ENCODE data around the gene ZMYM3.

DNA sequence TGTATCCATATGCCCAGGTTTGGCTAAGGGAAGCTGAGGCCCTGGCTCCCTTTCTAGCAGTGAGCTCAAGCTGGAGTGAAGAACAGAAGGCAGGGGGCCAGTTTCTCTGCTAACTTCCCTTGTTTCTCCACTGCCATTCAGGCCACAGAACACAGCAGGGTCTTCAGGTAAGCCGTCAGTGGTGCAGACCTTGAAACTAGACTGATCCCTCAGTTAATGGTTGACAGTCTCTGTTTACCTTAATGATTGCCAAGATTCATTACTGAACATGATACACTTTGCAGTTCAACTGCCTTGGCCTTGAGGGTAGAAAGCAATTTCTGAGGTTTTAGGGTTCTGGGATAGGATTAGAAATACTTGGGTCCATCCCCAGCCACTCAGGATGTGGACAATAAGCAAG is 39.8 kb downstream of the ZMYM3 start:
- TF ChIP-seq, protein P1, sequence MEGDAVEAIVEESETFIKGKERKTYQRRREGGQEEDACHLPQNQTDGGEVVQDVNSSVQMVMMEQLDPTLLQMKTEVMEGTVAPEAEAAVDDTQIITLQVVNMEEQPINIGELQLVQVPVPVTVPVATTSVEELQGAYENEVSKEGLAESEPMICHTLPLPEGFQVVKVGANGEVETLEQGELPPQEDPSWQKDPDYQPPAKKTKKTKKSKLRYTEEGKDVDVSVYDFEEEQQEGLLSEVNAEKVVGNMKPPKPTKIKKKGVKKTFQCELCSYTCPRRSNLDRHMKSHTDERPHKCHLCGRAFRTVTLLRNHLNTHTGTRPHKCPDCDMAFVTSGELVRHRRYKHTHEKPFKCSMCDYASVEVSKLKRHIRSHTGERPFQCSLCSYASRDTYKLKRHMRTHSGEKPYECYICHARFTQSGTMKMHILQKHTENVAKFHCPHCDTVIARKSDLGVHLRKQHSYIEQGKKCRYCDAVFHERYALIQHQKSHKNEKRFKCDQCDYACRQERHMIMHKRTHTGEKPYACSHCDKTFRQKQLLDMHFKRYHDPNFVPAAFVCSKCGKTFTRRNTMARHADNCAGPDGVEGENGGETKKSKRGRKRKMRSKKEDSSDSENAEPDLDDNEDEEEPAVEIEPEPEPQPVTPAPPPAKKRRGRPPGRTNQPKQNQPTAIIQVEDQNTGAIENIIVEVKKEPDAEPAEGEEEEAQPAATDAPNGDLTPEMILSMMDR (IDR thresholded peaks at IDR 0.05), result no peak
- TF ChIP-seq POLR2A (IDR thresholded peaks at IDR 0.05), result no peak

Data from testis (tissue), 2 donors.